HepG2 (cell line): ENCODE measurements around the gene CIITA. TPM values are rescaled to one million over a fixed set of nuclear protein-coding genes. Genes with fewer than 3 reads are reported as not detected.

Experiments used
- AKNA ChIP-seq: sonication (generic); formaldehyde crosslinking; IDR thresholded peaks from 2 replicates; pipeline ENCODE4 v1.4.0; 2020; ENCODE audit warnings: missing genetic modification reagents, borderline replicate concordance
- CHD4 ChIP-seq: fragments of 200-600 bp; sonication (generic); IDR thresholded peaks from 2 replicates; pipeline ENCODE4 v1.7.0; 2017; ENCODE audit warnings: mild to moderate bottlenecking, low read length, borderline replicate concordance
- ERF ChIP-seq: IDR thresholded peaks from 2 replicates; pipeline ENCODE4 v1.6.1; 2018; ENCODE audit warnings: missing biosample characterization, missing genetic modification reagents
- HOXA3 ChIP-seq: sonication (generic); formaldehyde crosslinking; IDR thresholded peaks from 2 replicates; pipeline ENCODE4 v1.5.0; 2020; ENCODE audit warnings: missing genetic modification reagents
- KDM4B ChIP-seq: sonication (generic); formaldehyde crosslinking; IDR thresholded peaks from 2 replicates; pipeline ENCODE4 v1.4.0; 2020; ENCODE audit warnings: missing genetic modification reagents
- MLLT10 ChIP-seq: sonication (generic); formaldehyde crosslinking; IDR thresholded peaks from 2 replicates; pipeline ENCODE4 v1.4.0; 2020; ENCODE audit warnings: missing genetic modification reagents
- NFYB ChIP-seq: sonication (generic); formaldehyde crosslinking; IDR thresholded peaks from 2 replicates; pipeline ENCODE4 v1.4.0; 2020; ENCODE audit warnings: missing genetic modification reagents
- STAG1 ChIP-seq: sonication (generic); formaldehyde crosslinking; IDR thresholded peaks from 2 replicates; pipeline ENCODE4 v1.4.0; 2020; ENCODE audit warnings: missing genetic modification reagents
- XRCC5 ChIP-seq: fragments of 200-400 bp; formaldehyde crosslinking; optimal IDR thresholded peaks from 2 replicates; pipeline ENCODE3; 2017; ENCODE audit warnings: mild to moderate bottlenecking, low read length
- ZBTB7B ChIP-seq: sonication (generic); formaldehyde crosslinking; IDR thresholded peaks from 2 replicates; pipeline ENCODE4 v1.4.0; 2020; ENCODE audit warnings: missing genetic modification reagents
- ZC3H4 ChIP-seq: sonication (generic); formaldehyde crosslinking; IDR thresholded peaks from 2 replicates; pipeline ENCODE4 v1.4.0; 2020; ENCODE audit warnings: missing genetic modification reagents, borderline replicate concordance
- ZKSCAN1 ChIP-seq: fragments of 150-350 bp; IDR thresholded peaks from 2 replicates; pipeline ENCODE4 v1.6.1; 2014; ENCODE audit warnings: low read length
- ZNF562 ChIP-seq: sonication (generic); formaldehyde crosslinking; IDR thresholded peaks from 2 replicates; pipeline ENCODE4 v1.8.0; 2022; ENCODE audit warnings: missing genetic modification reagents, borderline replicate concordance
- ZNF644 ChIP-seq: IDR thresholded peaks from 2 replicates; pipeline ENCODE4 v1.6.1; 2016; ENCODE audit warnings: low read depth
- ZNF652 ChIP-seq: IDR thresholded peaks from 2 replicates; pipeline ENCODE4 v1.6.1; 2016; ENCODE audit warnings: low read depth, borderline replicate concordance
- ZSCAN22 ChIP-seq: sonication (generic); formaldehyde crosslinking; IDR thresholded peaks from 2 replicates; pipeline ENCODE4 v1.4.0; 2020; ENCODE audit warnings: mild to moderate bottlenecking, missing genetic modification reagents
- polyA plus RNA-seq, 8 experiments: library from polyadenylated mRNA; depleted of rRNA in 3 of 8; stranded (reverse) in 7 of 8; unstranded in 1 of 8; fragments of >200 nt; fragmentation: Illumina TruSeq in 4 of 8; extraction: Trizol in 4 of 8; gene quantifications; 2 replicates each; pipeline versions ENCODE4 v1.2.1 to v1.2.3, GENCODE V29; 2011 to 2016; ENCODE audit warnings: low read depth in 4 of 8, missing spikeins in 1 of 8, mixed read lengths in 1 of 8; ENCODE audit not compliant: insufficient read depth in 1 of 8
- total RNA-seq, 5 experiments: library from RNA; depleted of rRNA; stranded (reverse); fragments of >200 nt; fragmentation: Illumina TruSeq; extraction: Trizol; gene quantifications; 2 replicates each; pipeline ENCODE4 v1.2.3, GENCODE V29; 2016; ENCODE audit warnings: low read depth in 1 of 5
- TF ChIP-seq, protein P1 (sequence below): sonication (generic); formaldehyde crosslinking; conservative IDR thresholded peaks from 2 replicates; pipeline ENCODE4 v1.8.0; 2022; ENCODE audit warnings: missing genetic modification reagents

CIITA gene
- total and polyA plus RNA-seq, 2 of the 13 experiments (the other 11 are each of a cell fraction or from before 2014, with no cell fraction given) = 0.08 to 0.09 TPM

DNA sequence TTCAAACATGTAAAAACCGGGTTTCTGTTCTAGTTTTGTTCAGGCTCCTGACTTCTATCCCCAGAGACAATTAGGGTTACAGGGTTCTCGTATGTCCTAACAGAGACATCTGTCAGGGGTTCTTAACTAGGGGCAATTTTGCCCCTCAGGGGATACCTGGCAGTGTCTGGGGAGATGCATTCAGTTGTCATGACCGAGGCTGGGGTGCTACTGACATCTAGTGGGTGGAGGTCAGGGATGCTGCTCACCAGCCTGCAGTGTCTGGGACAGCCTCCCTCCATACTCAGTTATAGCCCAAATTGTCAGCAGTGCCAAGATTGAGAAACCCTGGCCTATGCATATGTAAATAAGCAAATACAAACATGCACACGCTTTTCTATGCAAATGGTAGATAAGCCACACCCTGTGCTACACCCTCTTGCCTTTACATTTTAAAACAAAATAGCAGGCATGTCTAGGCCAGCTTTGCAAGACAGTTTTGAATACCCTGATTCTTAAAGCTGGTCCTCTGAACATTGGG, 104.8 kb downstream of the CIITA start (continued):
- TF ChIP-seq, protein P1, sequence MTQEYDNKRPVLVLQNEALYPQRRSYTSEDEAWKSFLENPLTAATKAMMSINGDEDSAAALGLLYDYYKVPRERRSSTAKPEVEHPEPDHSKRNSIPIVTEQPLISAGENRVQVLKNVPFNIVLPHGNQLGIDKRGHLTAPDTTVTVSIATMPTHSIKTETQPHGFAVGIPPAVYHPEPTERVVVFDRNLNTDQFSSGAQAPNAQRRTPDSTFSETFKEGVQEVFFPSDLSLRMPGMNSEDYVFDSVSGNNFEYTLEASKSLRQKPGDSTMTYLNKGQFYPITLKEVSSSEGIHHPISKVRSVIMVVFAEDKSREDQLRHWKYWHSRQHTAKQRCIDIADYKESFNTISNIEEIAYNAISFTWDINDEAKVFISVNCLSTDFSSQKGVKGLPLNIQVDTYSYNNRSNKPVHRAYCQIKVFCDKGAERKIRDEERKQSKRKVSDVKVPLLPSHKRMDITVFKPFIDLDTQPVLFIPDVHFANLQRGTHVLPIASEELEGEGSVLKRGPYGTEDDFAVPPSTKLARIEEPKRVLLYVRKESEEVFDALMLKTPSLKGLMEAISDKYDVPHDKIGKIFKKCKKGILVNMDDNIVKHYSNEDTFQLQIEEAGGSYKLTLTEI = no peak
- TF ChIP-seq XRCC5 (peak; percentile 35), ZKSCAN1 (no peak), MLLT10 (CRISPR knock-in tag) (no peak), NFYB (CRISPR knock-in tag) (no peak), ZC3H4 (CRISPR knock-in tag) (no peak), ERF (CRISPR knock-in tag) (0 out of 2 replicates have a peak, but pooled peaks have one; percentile 11), KDM4B (CRISPR knock-in tag) (0 out of 2 replicates have a peak, but pooled peaks have one; percentile 40), ZNF652 (no peak), HOXA3 (CRISPR knock-in tag) (peak; percentile 43; the same call in 1 of the 2 replicates), ZNF562 (CRISPR knock-in tag) (no peak), ZSCAN22 (CRISPR knock-in tag) (no peak), ZNF644 (CRISPR knock-in tag) (no peak), STAG1 (CRISPR knock-in tag) (peak; percentile 59), AKNA (CRISPR knock-in tag) (no peak), CHD4 (no peak), ZBTB7B (0 out of 2 replicates have a peak, but pooled peaks have one; percentile 23)
